HG03103 (cell line): ENCODE data around the gene CAMTA1.

Source experiments
- ATAC-seq: cut with Tn5 transposase; IDR thresholded peaks from one replicate; pipeline ENCODE4 v1.9.1; 2021; ENCODE audit warnings: low read depth; ENCODE audit not compliant: unreplicated experiment

Gene CAMTA1

GRCh38 chr1:7550261-7550865 is 765.1 kb downstream of the CAMTA1 start:
- ATAC-seq = no peak

GRCh38 chr1:7550981-7551380 is 765.7 kb downstream of the CAMTA1 start:
- ATAC-seq = no peak

GRCh38 chr1:7551442-7551841 is 766.2 kb downstream of the CAMTA1 start:
- ATAC-seq = no peak

- no peak for ATAC-seq
These were observed 767.1 kb downstream of the CAMTA1 start for GRCh38 chr1:7552402-7552801.

DNA sequence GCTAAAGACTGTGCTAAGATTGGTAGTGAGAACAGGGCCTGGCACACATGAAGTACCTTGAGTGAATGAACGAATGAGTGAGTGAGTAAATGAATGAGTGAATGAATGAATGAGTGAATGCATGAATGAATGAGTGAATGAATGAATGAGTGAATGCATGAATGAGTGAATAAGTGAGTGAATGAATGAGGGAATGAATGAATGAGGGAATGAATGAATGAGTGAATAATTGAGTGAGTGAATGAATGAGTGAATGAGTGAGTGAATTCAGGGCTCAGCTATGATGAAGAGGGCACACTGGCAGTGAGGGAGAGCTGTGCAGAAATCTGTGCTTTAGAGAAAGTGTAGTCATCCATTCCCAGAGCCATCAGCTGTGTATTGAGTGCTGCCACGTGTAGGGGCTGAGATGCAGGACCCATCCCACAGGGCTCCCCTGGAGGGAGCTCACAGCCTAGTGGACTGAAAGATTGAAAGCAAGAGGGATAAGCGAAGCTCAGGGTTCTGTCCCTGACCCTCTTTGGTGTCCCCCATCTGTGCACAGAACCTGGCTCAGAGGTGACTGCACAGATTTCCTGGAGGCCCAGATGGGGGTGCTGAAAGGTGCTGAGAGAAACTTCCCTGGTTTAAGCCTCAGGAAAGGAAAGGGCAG is 767.9 kb downstream of the CAMTA1 start:
- ATAC-seq = no peak

GRCh38 chr1:7554385-7555235 is 769.4 kb downstream of the CAMTA1 start:
- no peak for ATAC-seq

DNA sequence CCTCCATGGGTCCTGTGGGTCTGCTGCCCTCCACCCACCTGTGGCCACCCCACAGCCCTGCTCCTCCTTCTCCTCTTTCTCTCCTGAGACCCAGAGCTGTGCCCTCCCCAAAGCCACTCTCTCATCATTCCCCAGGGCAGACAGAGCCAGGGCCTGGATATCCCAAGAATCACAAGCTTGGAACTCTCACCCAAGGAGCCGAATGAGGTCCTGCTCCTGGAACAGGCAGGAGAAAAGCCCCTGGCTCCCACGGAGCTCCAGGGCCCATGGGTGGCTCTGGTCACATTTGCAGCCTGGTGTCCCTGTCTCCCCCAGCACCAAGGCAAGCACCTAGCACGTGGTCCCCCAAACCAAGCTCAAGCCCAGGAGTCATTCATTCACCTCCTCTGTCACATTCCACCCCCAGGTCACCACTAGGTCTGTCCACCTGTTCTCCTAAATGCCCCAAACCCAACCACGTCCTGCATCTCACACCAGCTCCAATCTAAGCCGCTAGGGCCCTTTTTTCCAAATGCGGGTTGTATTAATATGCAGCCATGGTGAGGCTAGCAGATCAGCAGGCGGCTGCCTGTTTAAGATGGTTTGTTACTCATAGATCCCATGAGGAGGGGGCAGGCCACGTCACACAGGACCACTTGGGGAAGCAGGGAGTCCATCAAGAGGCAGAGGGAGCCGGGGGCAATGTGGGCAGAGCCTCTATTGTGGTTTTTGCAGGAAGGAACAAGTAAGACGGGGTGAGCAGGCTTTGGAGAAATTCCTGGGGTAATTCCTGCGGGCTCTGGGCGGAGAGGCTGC is 770.3 kb downstream of the CAMTA1 start:
- ATAC-seq = no peak

DNA sequence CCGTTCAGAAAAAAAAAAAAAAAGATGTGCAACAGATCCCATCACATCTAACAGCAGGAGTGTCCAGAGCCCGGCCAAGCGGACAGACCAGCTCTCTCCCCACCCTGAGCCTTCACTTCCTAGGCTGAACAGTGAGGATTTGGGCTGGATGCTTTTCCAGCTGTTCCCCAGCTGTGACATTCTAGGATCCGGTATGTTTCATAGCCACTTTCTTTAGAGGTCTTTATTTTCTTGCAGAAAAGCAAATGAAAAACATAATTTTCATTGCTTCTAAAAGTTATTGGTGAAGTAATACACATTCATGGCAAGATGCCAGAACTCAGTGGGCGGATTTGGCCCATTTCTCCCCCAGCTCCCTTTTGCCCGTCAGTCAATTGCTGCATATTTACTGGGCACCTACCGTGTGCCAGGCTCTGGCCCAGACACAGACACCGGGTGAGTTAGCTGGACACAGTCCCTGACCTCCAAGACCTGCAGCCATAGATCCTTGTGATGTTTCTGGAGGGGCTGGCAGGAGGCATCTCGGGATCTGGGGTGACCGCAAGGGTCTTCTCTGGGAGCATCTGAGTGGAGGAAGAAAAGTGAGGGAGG is 772.1 kb downstream of the CAMTA1 start:
- no peak for ATAC-seq

DNA sequence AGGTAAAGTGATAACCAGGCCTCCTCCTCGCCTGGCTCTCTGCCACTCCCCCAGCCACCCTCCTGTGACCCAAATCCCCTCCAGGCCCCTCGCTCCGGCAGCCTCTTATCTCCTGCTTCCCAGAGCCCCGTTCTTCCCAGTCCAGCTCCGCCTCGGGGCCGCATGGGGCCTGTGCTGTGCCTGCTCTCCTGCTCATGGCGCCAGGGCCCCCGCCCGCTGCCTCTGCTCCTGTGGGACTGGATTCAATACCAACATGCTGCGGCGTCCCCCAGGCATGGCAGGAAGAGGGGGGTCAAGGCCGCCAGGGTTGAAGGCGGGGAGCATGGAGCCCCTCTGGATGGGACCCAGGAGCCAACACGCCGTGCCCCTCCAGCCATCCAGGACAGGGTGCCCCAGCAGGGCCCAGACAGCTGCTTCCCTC is 772.8 kb downstream of the CAMTA1 start:
- ATAC-seq = no peak

- no peak for ATAC-seq
These were observed 773.2 kb downstream of the CAMTA1 start for GRCh38 chr1:7558481-7558880.

DNA sequence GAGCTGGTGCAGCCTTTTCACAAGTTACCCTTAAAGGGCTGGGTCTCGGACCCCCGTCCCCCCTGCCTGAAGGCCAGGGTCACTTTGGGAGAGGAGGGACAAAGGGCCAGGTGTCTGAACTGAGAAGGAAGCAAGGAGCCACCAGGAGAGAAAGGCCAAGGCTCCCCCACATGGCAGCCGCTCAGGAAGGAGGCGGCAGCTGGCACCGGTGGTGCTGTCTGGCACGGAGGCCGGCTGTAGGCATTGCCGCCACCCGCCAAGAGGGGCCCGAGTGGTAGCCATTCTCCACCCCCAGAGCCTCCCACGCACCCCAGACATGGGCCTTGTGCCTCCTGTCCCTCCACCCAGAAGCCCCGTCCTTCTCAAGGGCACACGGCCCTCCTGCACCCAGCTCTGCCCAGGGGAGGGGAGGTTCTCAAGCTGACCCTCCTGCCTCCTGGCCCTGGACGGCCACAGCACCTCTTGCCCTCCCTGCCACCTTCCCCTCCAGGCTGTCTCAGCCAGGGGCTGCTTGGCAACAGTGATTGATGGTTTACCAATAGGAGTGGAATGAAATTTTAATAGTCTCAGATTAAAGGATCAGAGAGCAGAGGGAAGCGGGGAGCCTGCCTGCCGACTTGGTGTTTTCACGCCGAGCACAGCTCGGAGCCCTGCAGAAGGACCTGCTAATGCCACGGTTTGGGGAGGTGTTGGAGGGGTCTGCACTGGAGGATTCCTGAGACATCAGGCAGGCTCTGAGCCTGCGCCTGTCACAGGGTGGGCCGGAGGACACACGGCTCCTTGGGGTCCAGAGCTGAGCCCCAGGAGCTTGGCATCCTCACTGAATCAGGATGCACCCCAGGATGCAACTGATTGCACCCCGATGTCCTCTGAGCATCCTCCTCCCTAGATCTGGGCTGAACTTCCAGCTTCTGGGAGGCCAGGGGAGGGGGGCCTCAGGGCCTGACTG is 773.9 kb downstream of the CAMTA1 start:
- ATAC-seq = no peak

DNA sequence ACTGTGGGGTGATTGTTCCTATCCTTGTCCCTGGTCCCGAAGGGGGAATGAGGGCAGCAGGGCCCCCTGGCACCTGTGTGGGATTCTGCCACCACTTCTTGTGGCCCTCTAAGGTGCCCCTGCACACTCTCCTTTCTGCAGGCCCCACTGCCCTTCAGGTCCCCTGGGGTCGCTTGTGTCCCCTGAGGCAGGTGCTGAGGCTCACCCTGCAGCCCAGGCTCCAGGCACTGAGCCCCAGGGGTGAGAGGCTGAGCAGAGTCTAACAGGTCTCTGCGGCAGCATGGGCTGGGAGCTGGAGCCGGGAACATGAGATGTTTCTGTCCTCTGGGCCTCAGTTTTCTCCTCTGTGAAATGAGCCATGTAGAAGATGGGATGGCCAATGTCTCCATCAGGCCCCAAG is 774.9 kb downstream of the CAMTA1 start:
- ATAC-seq = no peak

- ATAC-seq = no peak
These were observed 775.4 kb downstream of the CAMTA1 start for GRCh38 chr1:7560601-7561181.

DNA sequence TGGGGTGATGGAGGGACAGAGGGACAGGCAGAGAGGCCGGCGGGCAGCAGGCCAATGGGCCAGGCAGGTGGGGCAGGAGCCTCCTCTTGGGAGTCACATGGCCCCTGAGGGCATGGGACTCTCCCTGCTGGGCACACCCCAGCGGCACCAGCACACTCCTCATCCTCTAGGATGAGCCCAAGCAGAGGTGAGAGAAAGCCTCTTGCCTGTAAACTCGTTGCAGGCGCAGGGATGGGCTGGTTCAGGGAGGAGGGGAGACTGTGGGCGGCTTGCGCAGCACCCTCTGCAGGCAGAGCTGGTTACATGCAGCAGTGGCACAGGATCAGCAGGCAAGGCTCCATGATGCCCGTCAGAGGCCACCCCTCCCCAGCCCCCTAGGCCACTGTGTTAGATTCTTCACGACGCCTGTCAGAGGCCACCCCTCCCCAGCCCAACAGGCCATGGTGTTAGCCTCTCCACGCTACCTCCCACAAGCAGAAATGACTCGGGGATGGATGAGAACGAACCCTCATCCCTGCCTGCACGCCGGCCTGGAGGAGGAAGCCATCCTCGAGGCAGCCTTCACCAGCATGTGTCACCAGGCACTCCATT is 776.2 kb downstream of the CAMTA1 start:
- no peak for ATAC-seq

- no peak for ATAC-seq
These were observed 776.9 kb downstream of the CAMTA1 start for GRCh38 chr1:7561936-7562728.

GRCh38 chr1:7562729-7563605 is 777.7 kb downstream of the CAMTA1 start:
- no peak for ATAC-seq

DNA sequence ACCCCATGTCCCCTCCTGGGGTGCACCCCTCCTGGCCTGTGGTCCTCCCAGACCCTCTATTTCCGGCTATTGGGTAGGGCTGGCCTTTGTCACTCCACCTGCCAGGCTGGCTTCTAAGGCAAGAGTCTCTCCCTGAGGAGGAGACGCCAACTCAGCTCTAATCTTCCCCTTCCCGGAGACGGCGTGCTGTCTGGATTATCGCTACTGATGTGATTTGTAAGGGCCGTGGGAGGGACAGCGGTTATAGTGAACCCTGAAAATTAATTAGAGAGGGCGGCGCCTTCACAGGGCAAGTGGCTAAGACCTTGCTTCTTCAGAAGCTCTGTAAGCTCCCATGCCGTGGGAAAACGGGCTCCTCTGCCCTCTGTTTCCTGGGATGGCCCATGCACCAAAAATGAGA is 778.9 kb downstream of the CAMTA1 start:
- ATAC-seq = no peak
